IMR-90 (cell line): ENCODE data around the gene LCE3C. TPM values are rescaled to one million over a fixed set of nuclear protein-coding genes. Genes with fewer than 3 reads are reported as not detected.

Experiments
- ATAC-seq: fragments of 200-7000 bp; cut with Tn5 transposase; 2 replicates; pipeline ENCODE4 v1.9.1; 2020; ENCODE audit warnings: low read depth, mild to moderate bottlenecking, moderate library complexity
- BruUV-seq: library from RNA; stranded (reverse); fragments of 400-500 nt; replicated peaks from 2 replicates; lab custom pipeline; 2021; lab: Mats Ljungman, UMichigan
- CTCF ChIA-PET: fragments of 300-600 bp; formaldehyde crosslinking; extraction: SDS; loops from one replicate; lab custom pipeline; 2021; ENCODE audit warnings: antibody characterized with exemption; lab: Yijun Ruan, JAX
- POLR2A ChIA-PET: fragments of 300-600 bp; sonication (Branson Sonifier 250); formaldehyde crosslinking; loops from one replicate; lab custom pipeline; 2022; ENCODE audit warnings: antibody characterized with exemption; ENCODE audit not compliant: unreplicated experiment; lab: Charles Lee
- DNase-seq: peaks from one replicate; pipeline ENCODE4 v3.0.0; 2013
- H2AFZ ChIP-seq: replicated peaks from 2 replicates; pipeline ENCODE3; 2013; ENCODE audit warnings: low read length, mild to moderate bottlenecking; ENCODE audit not compliant: poor library complexity
- H2AK5ac ChIP-seq: 2 replicates; pipeline ENCODE4 v1.6.1; 2013; ENCODE audit warnings: low read depth, low read length, inconsistent platforms
- H2AK9ac ChIP-seq: replicated peaks from 2 replicates; pipeline ENCODE3; 2013; ENCODE audit warnings: mild to moderate bottlenecking, low read depth, low read length, moderate library complexity; ENCODE audit not compliant: poor library complexity
- H2BK120ac ChIP-seq: 2 replicates; pipeline ENCODE4 v1.6.1; 2013; ENCODE audit warnings: low read depth, low read length, inconsistent platforms
- H2BK15ac ChIP-seq: 3 replicates; pipeline ENCODE4 v1.6.1; 2013; ENCODE audit warnings: low read depth, low read length, inconsistent platforms
- H2BK20ac ChIP-seq: 2 replicates; pipeline ENCODE4 v1.6.1; 2013; ENCODE audit warnings: low read depth, mild to moderate bottlenecking, inconsistent platforms, low read length, moderate library complexity
- H2BK5ac ChIP-seq: 2 replicates; pipeline ENCODE4 v1.6.1; 2013; ENCODE audit warnings: mild to moderate bottlenecking, low read depth, low read length, inconsistent platforms; ENCODE audit not compliant: poor library complexity, severe bottlenecking
- H3K14ac ChIP-seq: replicated peaks from 2 replicates; pipeline ENCODE4 v1.6.1; 2013; ENCODE audit warnings: low read depth, low read length, inconsistent platforms
- H3K18ac ChIP-seq: 2 replicates; pipeline ENCODE4 v1.6.1; 2013; ENCODE audit warnings: low read depth, low read length, control low read depth
- H3K23ac ChIP-seq: 2 replicates; pipeline ENCODE4 v1.6.1; 2013; ENCODE audit warnings: low read depth, low read length, inconsistent platforms
- H3K27ac ChIP-seq: 2 replicates; pipeline ENCODE4 v1.5.1; 2013; ENCODE audit warnings: mild to moderate bottlenecking, control low read depth, low read length; ENCODE audit not compliant: insufficient read depth
- H3K27me3 ChIP-seq: 2 replicates; pipeline ENCODE4 v1.6.1; 2013; ENCODE audit warnings: low read length; ENCODE audit not compliant: control insufficient read depth, insufficient read depth
- H3K36me3 ChIP-seq: 2 replicates; pipeline ENCODE4 v1.6.1; 2013; ENCODE audit warnings: low read length, mixed read lengths; ENCODE audit not compliant: control insufficient read depth, insufficient read depth
- H3K4ac ChIP-seq: 2 replicates; pipeline ENCODE4 v1.6.1; 2013; ENCODE audit warnings: low read depth, low read length, inconsistent platforms
- H3K4me1 ChIP-seq: 2 replicates; pipeline ENCODE4 v1.6.1; 2013; ENCODE audit warnings: low read length, mixed read lengths; ENCODE audit not compliant: control insufficient read depth, insufficient read depth
- H3K4me2 ChIP-seq: 2 replicates; pipeline ENCODE4 v1.6.1; 2013; ENCODE audit warnings: low read depth, mild to moderate bottlenecking, control low read depth, low read length, moderate library complexity
- H3K4me3 ChIP-seq: 2 replicates; pipeline ENCODE4 v1.5.1; 2013; ENCODE audit warnings: low read depth, mild to moderate bottlenecking, control low read depth, low read length, moderate library complexity; ENCODE audit not compliant: insufficient read depth
- H3K56ac ChIP-seq: 2 replicates; pipeline ENCODE4 v1.6.1; 2013; ENCODE audit warnings: low read length, inconsistent platforms; ENCODE audit not compliant: insufficient read depth; ENCODE audit errors: extremely low read depth
- H3K79me1 ChIP-seq, 2 experiments: 2 replicates each; pipeline ENCODE4 v1.6.1; 2013; ENCODE audit warnings: low read length in 2 of 2, inconsistent platforms in 1 of 2, low read depth in 1 of 2
- H3K9ac ChIP-seq: 2 replicates; pipeline ENCODE4 v1.6.1; 2013; ENCODE audit warnings: low read depth, low read length, control low read depth
- H3K9me1 ChIP-seq: 2 replicates; pipeline ENCODE4 v1.6.1; 2013; ENCODE audit warnings: low read length, inconsistent platforms; ENCODE audit not compliant: insufficient read depth
- H3K9me3 ChIP-seq: 2 replicates; pipeline ENCODE4 v1.6.1; 2013; ENCODE audit warnings: low read length; ENCODE audit not compliant: control insufficient read depth, insufficient read depth
- H4K20me1 ChIP-seq: 2 replicates; pipeline ENCODE4 v1.6.1; 2013; ENCODE audit warnings: low read length, inconsistent platforms; ENCODE audit not compliant: insufficient read depth
- H4K5ac ChIP-seq: 2 replicates; pipeline ENCODE4 v1.6.1; 2013; ENCODE audit warnings: mild to moderate bottlenecking, low read depth, low read length, control low read depth
- H4K8ac ChIP-seq, 2 experiments: 2 replicates each; pipeline ENCODE4 v1.6.1; 2013; ENCODE audit warnings: low read depth in 2 of 2, low read length in 2 of 2, control low read depth in 1 of 2, inconsistent platforms in 1 of 2
- H4K91ac ChIP-seq: 2 replicates; pipeline ENCODE4 v1.6.1; 2013; ENCODE audit warnings: low read depth, low read length, inconsistent platforms; ENCODE audit not compliant: insufficient read depth
- CEBPB ChIP-seq: IDR thresholded peaks from 2 replicates; pipeline ENCODE4 v1.6.1; 2012; ENCODE audit warnings: low read depth, low read length, improper control_type of control experiment
- MXI1 ChIP-seq: IDR thresholded peaks from 2 replicates; pipeline ENCODE4 v1.6.1; 2012; ENCODE audit warnings: low read depth, mild to moderate bottlenecking, low read length, moderate library complexity, borderline replicate concordance
- RFX5 ChIP-seq: IDR thresholded peaks from 2 replicates; pipeline ENCODE4 v1.8.0; 2012; ENCODE audit warnings: low read depth, mild to moderate bottlenecking, low read length, moderate library complexity
- SMC3 ChIP-seq: fragments of 150-350 bp; IDR thresholded peaks from 2 replicates; pipeline ENCODE4 v1.6.1; 2016; ENCODE audit warnings: low read depth, mild to moderate bottlenecking, antibody characterized with exemption, low read length, moderate library complexity
- whole genome bisulfite sequencing, 2 experiments: methylation state at CpG; one replicate each; pipeline versions ENCODE4 v1.1.5 to v1.1.7; 2013; ENCODE audit warnings: missing lambda C conversion rate in 2 of 2; ENCODE audit not compliant: insufficient read length in 1 of 2; ENCODE audit errors: extremely low coverage in 2 of 2; 5-methylcytosine and 5-hydroxymethylcytosine counted together
- dilution Hi-C: fragments of 300-500 bp; cut with HindIII; formaldehyde crosslinking; loops from one replicate; pipeline ENCODE4 v1.14.3; 2018; ENCODE audit warnings: low sequenced_read_pairs; ENCODE audit not compliant: unreplicated experiment
- in situ Hi-C: fragments of 300-500 bp; cut with MboI; formaldehyde crosslinking; loops from 3 replicates; pipeline ENCODE4 v1.14.3; 2019; ENCODE audit warnings: low sequenced_read_pairs, inconsistent platforms, mixed read lengths
- intact Hi-C: fragments of 100-400 bp; cut with micrococcal nuclease; formaldehyde crosslinking; loops from 2 replicates; pipeline ENCODE4 v1.10.0; 2022
- polyA plus RNA-seq, 3 experiments: library from polyadenylated mRNA; depleted of rRNA; stranded (reverse); fragments of >200 nt; gene quantifications; 2 replicates each; pipeline ENCODE4 v1.2.3, GENCODE V29; 2012; ENCODE audit warnings: low replicate concordance in 1 of 3
- total RNA-seq: library from RNA; depleted of rRNA; stranded (reverse); fragments of >200 nt; gene quantifications from 2 replicates; pipeline ENCODE4 v1.2.3, GENCODE V29; 2012
- TF ChIP-seq, protein P1 (sequence below): conservative IDR thresholded peaks from 2 replicates; pipeline ENCODE4 v1.5.1; 2012; ENCODE audit warnings: mild to moderate bottlenecking, low read depth, low read length, improper control_type of control experiment

LCE3C gene
- total and polyA plus RNA-seq, 2 of the 4 experiments (the other 2 are of a cell fraction): not detected

DNA sequence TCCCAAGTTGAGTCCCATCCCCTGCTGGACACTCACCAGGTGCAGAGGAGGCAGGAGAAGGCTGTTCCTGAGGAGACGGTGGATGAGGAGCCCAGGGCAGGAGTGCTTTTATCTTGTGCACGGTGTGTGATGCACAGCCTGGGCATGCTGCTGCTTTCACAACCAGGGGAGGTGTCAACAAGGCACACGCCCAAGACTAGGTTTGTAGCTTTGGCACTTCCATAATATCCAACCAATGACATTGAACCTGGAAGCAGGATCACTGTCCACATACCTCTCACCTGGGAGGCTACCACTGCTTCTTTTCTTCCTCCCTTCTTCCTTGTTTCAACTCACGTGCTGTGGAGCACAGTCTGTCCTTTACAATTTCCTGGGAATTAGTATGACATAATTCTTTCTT is 19.6 kb upstream of the LCE3C start, which contains the start of gene LCE3D:
Gene LCE3D, minus strand, starts transcription at position 84 of the 400 bp plus-strand sequence. CDS start 580 bp downstream, outside the sequence.
- Histone ChIP-seq H2AFZ (no peak within 1 kb of the TSS), H4K20me1 (no peaks in the 10 kb centered on the region), H3K4me1 (no peaks in the 10 kb centered on the region), H3K36me3 (no peaks in the 10 kb centered on the region), H3K23ac (no peak within 1 kb of the TSS), H4K5ac (no peak within 1 kb of the TSS), H2AK5ac (no peak within 1 kb of the TSS), H3K4ac (no peak within 1 kb of the TSS), H3K27me3 (no peaks in the 10 kb centered on the region), H3K4me2 (no peak within 1 kb of the TSS), H4K91ac (no peak within 1 kb of the TSS), H2BK15ac (no peak within 1 kb of the TSS), H3K9me1 (no peaks in the 10 kb centered on the region), H3K79me1 (no peaks in the 10 kb centered on the region), H3K18ac (no peak within 1 kb of the TSS), H3K56ac (no peak within 1 kb of the TSS), H2BK5ac (no peak within 1 kb of the TSS), H3K14ac (no peak within 1 kb of the TSS), H4K8ac (no peak within 1 kb of the TSS), H3K9me3 (no peaks in the 10 kb centered on the region), H2BK120ac (no peak within 1 kb of the TSS), H3K9ac (no peak within 1 kb of the TSS), H2BK20ac (no peak within 1 kb of the TSS), H2AK9ac (no peak within 1 kb of the TSS), H3K27ac (no peak within 1 kb of the TSS), H3K4me3 (no peak within 1 kb of the TSS)
- WGBS, 2 experiments: 0% methylated on average over 1 of the region's 4 CpGs; no CpG with 5 or more reads in 1 of the 2 experiments
- ATAC-seq (no peak), DNase-seq (peak; percentile 0)
- BruUV-seq: no TSS peak
- intact Hi-C loops: no loop called here
- dilution Hi-C loops: no loop called here
- ChIA-PET CTCF (interaction anchor here (1.0 kb wide), 1 partner anchor 38 kb away, joined by 3 read pairs; no protein-coding TSS in a partner anchor), POLR2A (no interaction called here)
- in situ Hi-C loops: no loop called here
- TF ChIP-seq RFX5: no peak
- no peak for TF ChIP-seq SMC3
- TF ChIP-seq CEBPB: no peak
- TF ChIP-seq, protein P1, sequence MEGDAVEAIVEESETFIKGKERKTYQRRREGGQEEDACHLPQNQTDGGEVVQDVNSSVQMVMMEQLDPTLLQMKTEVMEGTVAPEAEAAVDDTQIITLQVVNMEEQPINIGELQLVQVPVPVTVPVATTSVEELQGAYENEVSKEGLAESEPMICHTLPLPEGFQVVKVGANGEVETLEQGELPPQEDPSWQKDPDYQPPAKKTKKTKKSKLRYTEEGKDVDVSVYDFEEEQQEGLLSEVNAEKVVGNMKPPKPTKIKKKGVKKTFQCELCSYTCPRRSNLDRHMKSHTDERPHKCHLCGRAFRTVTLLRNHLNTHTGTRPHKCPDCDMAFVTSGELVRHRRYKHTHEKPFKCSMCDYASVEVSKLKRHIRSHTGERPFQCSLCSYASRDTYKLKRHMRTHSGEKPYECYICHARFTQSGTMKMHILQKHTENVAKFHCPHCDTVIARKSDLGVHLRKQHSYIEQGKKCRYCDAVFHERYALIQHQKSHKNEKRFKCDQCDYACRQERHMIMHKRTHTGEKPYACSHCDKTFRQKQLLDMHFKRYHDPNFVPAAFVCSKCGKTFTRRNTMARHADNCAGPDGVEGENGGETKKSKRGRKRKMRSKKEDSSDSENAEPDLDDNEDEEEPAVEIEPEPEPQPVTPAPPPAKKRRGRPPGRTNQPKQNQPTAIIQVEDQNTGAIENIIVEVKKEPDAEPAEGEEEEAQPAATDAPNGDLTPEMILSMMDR: no peak
- no peak for TF ChIP-seq MXI1
